ENCODE measurements around the gene RAP1A.
"Not testable (repeated sequence)": the region's sequence is repeated elsewhere in the genome, so short reads cannot be mapped to it uniquely, and the experiment has no call there.

The RAP1A gene

DNA sequence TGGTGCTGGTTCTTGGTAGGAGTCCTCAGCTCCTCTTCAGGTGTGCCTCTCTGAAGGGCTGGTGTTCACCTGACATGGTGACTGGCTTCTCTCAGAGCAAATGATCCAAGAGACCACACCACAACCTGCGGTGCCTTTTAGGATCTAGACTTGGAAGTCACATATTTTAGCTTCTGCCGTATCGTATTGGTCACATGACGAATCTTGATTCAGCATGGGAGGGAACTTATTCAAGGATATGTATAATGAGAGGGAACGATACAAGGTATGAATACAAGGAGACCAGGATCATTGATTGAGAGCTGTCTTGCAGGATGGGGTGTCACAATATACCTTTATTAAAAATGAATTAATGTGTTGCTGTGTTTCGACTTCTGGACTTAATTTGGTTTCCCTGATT is 58.0 kb downstream of the RAP1A start:
- H3K79me2 ChIP-seq (ENCODE audit: low read length): peaks cover 42% of the 10 kb centered on the region

DNA sequence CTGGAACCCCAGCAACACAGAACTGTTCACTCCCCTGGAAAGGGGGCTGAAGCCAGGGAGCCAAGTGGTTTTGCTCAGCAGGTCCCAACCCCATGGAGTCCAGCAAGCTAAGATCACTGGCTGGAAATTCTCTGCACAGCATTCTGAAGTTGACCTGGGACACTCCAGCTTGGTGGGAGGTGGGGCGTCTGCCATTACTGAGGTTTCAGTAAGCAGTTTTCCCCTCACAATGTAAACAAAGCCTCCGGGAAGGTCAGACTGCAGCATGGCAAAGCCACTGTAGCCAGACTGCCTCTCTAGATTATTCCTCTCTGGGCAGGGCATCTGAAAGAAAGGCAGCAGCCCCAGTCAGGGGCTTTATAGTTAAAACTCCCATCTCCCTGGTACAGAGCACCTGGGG is 60.0 kb downstream of the RAP1A start:
- Histone ChIP-seq H3K27me3 (replicated peaks; ENCODE audit: insufficient read depth, low read length) (no peaks in the 10 kb centered on the region), H3K27ac (ENCODE audit: low read length) (no peak overlapping the region), H3K9me3 (replicated peaks; ENCODE audit: insufficient read depth, low read length) (no peaks in the 10 kb centered on the region), H3K4me1 (ENCODE audit: low read length) (no peaks in the 10 kb centered on the region), H3F3A (ENCODE audit: insufficient read depth, low read length) (no peaks in the 10 kb centered on the region), H3K4me3 (ENCODE audit: low read length) (no peak overlapping the region), H3K36me3 (replicated peaks; ENCODE audit: insufficient read depth, low read length) (no peaks in the 10 kb centered on the region), H4K20me1 (ENCODE audit: insufficient read depth, low read length) (no peaks in the 10 kb centered on the region), H2AFZ (ENCODE audit: low read length) (no peak overlapping the region), H3K79me2 (ENCODE audit: low read length) (peaks cover 23% of the 10 kb centered on the region), H3K4me2 (ENCODE audit: low read depth, low read length) (no peak overlapping the region), H3K9ac (ENCODE audit: low read length) (no peak overlapping the region), H3K9me2 (replicated peaks; ENCODE audit: insufficient read depth, low read length) (no peaks in the 10 kb centered on the region)
- DNase-seq: no peak
- TF ChIP-seq EZH2 (optimal IDR thresholded peaks at IDR 0.05; ENCODE audit: low read depth, low read length) (no peak), EZH2phosphoT487 (IDR thresholded peaks at IDR 0.05; ENCODE audit: low read length) (no peak)
- TF ChIP-seq, protein P1, sequence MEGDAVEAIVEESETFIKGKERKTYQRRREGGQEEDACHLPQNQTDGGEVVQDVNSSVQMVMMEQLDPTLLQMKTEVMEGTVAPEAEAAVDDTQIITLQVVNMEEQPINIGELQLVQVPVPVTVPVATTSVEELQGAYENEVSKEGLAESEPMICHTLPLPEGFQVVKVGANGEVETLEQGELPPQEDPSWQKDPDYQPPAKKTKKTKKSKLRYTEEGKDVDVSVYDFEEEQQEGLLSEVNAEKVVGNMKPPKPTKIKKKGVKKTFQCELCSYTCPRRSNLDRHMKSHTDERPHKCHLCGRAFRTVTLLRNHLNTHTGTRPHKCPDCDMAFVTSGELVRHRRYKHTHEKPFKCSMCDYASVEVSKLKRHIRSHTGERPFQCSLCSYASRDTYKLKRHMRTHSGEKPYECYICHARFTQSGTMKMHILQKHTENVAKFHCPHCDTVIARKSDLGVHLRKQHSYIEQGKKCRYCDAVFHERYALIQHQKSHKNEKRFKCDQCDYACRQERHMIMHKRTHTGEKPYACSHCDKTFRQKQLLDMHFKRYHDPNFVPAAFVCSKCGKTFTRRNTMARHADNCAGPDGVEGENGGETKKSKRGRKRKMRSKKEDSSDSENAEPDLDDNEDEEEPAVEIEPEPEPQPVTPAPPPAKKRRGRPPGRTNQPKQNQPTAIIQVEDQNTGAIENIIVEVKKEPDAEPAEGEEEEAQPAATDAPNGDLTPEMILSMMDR (IDR thresholded peaks at IDR 0.05; ENCODE audit: low read length): no peak

More for the DNA sequence above, 58.0 kb downstream of the RAP1A start:
- no peaks in the 10 kb centered on the region for H3K4me1 ChIP-seq (ENCODE audit: low read length)
- H4K20me1 ChIP-seq (ENCODE audit: insufficient read depth, low read length): no peaks in the 10 kb centered on the region
- no peaks in the 10 kb centered on the region for H3F3A ChIP-seq (ENCODE audit: insufficient read depth, low read length)
- H3K9me3 ChIP-seq (replicated peaks; ENCODE audit: insufficient read depth, low read length): no peaks in the 10 kb centered on the region
- no peaks in the 10 kb centered on the region for H3K9me2 ChIP-seq (replicated peaks; ENCODE audit: insufficient read depth, low read length)
- H3K9ac ChIP-seq (ENCODE audit: low read length): no peak overlapping the region
- no peak overlapping the region for H3K27ac ChIP-seq (ENCODE audit: low read length)
- no peak overlapping the region for H3K4me3 ChIP-seq (ENCODE audit: low read length)
- H3K36me3 ChIP-seq (replicated peaks; ENCODE audit: insufficient read depth, low read length): no peaks in the 10 kb centered on the region
- H3K4me2 ChIP-seq (ENCODE audit: low read depth, low read length): no peak overlapping the region
- H2AFZ ChIP-seq (ENCODE audit: low read length): no peak overlapping the region
- TF ChIP-seq EZH2phosphoT487 (IDR thresholded peaks at IDR 0.05; ENCODE audit: low read length) (no peak), EZH2 (optimal IDR thresholded peaks at IDR 0.05; ENCODE audit: low read depth, low read length) (no peak)
- TF ChIP-seq, protein P1 (IDR thresholded peaks at IDR 0.05; ENCODE audit: low read length): no peak
- DNase-seq: no peak
- H3K27me3 ChIP-seq (replicated peaks; ENCODE audit: insufficient read depth, low read length): no peaks in the 10 kb centered on the region

GRCh38 chr1:111680212-111680800 is 60.7 kb downstream of the RAP1A start:
- H3K4me3 ChIP-seq (ENCODE audit: low read length); H3K4me1 ChIP-seq (ENCODE audit: low read length); H3K27ac ChIP-seq (ENCODE audit: low read length); H2AFZ ChIP-seq (ENCODE audit: low read length); H3K27me3 ChIP-seq (replicated peaks; ENCODE audit: insufficient read depth, low read length); H3K9me3 ChIP-seq (replicated peaks; ENCODE audit: insufficient read depth, low read length); DNase-seq; H3K9me2 ChIP-seq (replicated peaks; ENCODE audit: insufficient read depth, low read length); H4K20me1 ChIP-seq (ENCODE audit: insufficient read depth, low read length); H3K9ac ChIP-seq (ENCODE audit: low read length); H3F3A ChIP-seq (ENCODE audit: insufficient read depth, low read length); H3K36me3 ChIP-seq (replicated peaks; ENCODE audit: insufficient read depth, low read length); H3K4me2 ChIP-seq (ENCODE audit: low read depth, low read length): not testable (repeated sequence)
- H3K79me2 ChIP-seq (ENCODE audit: low read length): peaks cover 20% of the 10 kb centered on the region

DNA sequence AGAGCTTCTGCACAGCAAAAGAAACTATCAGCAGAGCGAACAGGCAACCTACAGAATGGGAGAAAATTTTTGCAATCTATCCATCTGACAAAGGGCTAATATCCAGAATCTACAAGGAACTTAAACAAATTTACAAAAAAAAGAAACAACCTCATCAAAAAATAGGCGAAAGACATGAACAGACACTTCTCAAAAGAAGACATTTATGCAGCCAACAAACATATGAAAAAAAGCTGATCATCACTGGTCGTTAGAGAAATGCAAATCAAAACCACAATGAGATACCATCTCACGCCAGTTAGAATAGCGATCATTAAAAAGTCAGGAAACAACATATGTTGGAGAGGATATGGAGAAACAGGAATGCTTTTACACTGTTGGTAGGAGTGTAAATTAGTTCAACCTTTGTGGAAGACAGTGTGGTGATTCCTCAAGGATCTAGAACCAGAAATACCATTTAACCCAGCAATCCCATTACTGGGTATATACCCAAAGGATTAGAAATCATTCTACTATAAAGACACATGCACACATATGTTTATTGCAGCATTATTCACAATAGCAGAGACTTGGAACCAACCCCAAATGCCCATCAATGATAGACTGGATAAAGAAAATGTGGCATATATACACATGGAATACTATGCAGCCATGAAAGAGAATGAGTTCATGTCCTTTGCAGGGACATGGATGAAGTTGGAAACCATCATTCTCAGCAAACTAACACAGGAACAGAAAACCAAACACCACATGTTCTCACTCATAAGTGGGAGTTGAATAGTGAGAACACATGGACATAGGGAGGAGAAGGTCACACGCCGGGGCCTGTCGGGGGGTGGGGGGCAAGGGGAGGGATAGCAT is 65.9 kb downstream of the RAP1A start:
- not testable (repeated sequence) for DNase-seq; H3K9me2 ChIP-seq (replicated peaks; ENCODE audit: insufficient read depth, low read length); H3K4me1 ChIP-seq (ENCODE audit: low read length); H4K20me1 ChIP-seq (ENCODE audit: insufficient read depth, low read length); H3K4me2 ChIP-seq (ENCODE audit: low read depth, low read length); H3K9me3 ChIP-seq (replicated peaks; ENCODE audit: insufficient read depth, low read length); H2AFZ ChIP-seq (ENCODE audit: low read length); H3K79me2 ChIP-seq (ENCODE audit: low read length); H3K4me3 ChIP-seq (ENCODE audit: low read length); H3K9ac ChIP-seq (ENCODE audit: low read length); H3K27ac ChIP-seq (ENCODE audit: low read length); H3K36me3 ChIP-seq (replicated peaks; ENCODE audit: insufficient read depth, low read length); H3F3A ChIP-seq (ENCODE audit: insufficient read depth, low read length); H3K27me3 ChIP-seq (replicated peaks; ENCODE audit: insufficient read depth, low read length)
